Calu3 (cell line): Measurements from ENCODE around the gene TM4SF4. TPM values are rescaled to one million over a fixed set of nuclear protein-coding genes. Genes with fewer than 3 reads are reported as not detected.

Experiments used
- BruUV-seq: library from RNA; stranded (reverse); fragments of 400-500 nt; replicated peaks from 2 replicates; lab custom pipeline; 2021; lab: Mats Ljungman, UMichigan
- CTCF ChIA-PET: fragments of 300-600 bp; sonication (Branson Sonifier 250); formaldehyde crosslinking; loops from one replicate; lab custom pipeline; 2022; ENCODE audit warnings: antibody characterized with exemption; lab: Charles Lee
- DNase-seq: peaks from one replicate; pipeline ENCODE4 v3.0.0; 2022
- H3K27ac Mint-ChIP-seq: one replicate; pipeline ENCODE4 v1.8.0; 2022; ENCODE audit warnings: mixed read lengths; ENCODE audit not compliant: unreplicated experiment
- H3K27me3 Mint-ChIP-seq: one replicate; pipeline ENCODE4 v1.8.0; 2022; ENCODE audit warnings: mixed read lengths; ENCODE audit not compliant: unreplicated experiment
- H3K36me3 Mint-ChIP-seq: one replicate; pipeline ENCODE4 v1.8.0; 2022; ENCODE audit warnings: mild to moderate bottlenecking, moderate library complexity, mixed read lengths; ENCODE audit not compliant: insufficient read depth, unreplicated experiment
- H3K4me1 Mint-ChIP-seq: one replicate; pipeline ENCODE4 v1.8.0; 2022; ENCODE audit warnings: mild to moderate bottlenecking, low read depth, mixed read lengths; ENCODE audit not compliant: unreplicated experiment
- H3K4me3 Mint-ChIP-seq: one replicate; pipeline ENCODE4 v1.8.0; 2022; ENCODE audit warnings: mild to moderate bottlenecking, low read depth, moderate library complexity, mixed read lengths; ENCODE audit not compliant: unreplicated experiment
- H3K9me3 Mint-ChIP-seq: one replicate; pipeline ENCODE4 v1.8.0; 2022; ENCODE audit warnings: low read depth, mixed read lengths; ENCODE audit not compliant: unreplicated experiment
- CTCF ChIP-seq: fragments of 200-600 bp; IDR thresholded peaks from one replicate; pipeline ENCODE4 v1.8.0; 2022; ENCODE audit warnings: antibody characterized with exemption; ENCODE audit not compliant: unreplicated experiment
- intact Hi-C: fragments of 100-400 bp; cut with micrococcal nuclease; formaldehyde crosslinking; loops from one replicate; pipeline ENCODE4 v1.10.0; 2022; ENCODE audit not compliant: unreplicated experiment
- total RNA-seq: library from RNA; stranded (reverse); gene quantifications from 2 replicates; pipeline ENCODE4 v1.2.3, GENCODE V29; 2022

Gene TM4SF4
- total RNA-seq, 1 experiment from 2014 or later: 257 TPM

- intact Hi-C loops: no loop called here
- peaks cover 5% of the 10 kb centered on the region for H3K36me3 Mint-ChIP-seq
- H3K27me3 Mint-ChIP-seq: no peaks in the 10 kb centered on the region
- BruUV-seq: no TSS peak
- no peak overlapping the region for H3K4me3 Mint-ChIP-seq
- H3K9me3 Mint-ChIP-seq: peaks cover 4% of the 10 kb centered on the region
- no peak for DNase-seq
- CTCF ChIA-PET: interaction anchor here (2.0 kb wide), 1 partner anchor 10 kb away, joined by 7 read pairs; the partner anchor contains the start of gene TM4SF4
- no peak for TF ChIP-seq CTCF
- no peak overlapping the region for H3K27ac Mint-ChIP-seq
- peaks cover 26% of the 10 kb centered on the region for H3K4me1 Mint-ChIP-seq
Measured at GRCh38 chr3:149463921-149464320, 10.6 kb upstream of the TM4SF4 start.

GRCh38 chr3:149464542-149465328, 9.8 kb upstream of the TM4SF4 start:
- intact Hi-C loops: no loop called here
- CTCF ChIA-PET: interaction anchor here (2.0 kb wide), 1 partner anchor 9 kb away, joined by 7 read pairs; the partner anchor contains the start of gene TM4SF4
- Mint-ChIP-seq H3K36me3 (peaks cover 5% of the 10 kb centered on the region), H3K27me3 (no peaks in the 10 kb centered on the region), H3K4me1 (peaks cover 31% of the 10 kb centered on the region), H3K4me3 (no peak overlapping the region), H3K9me3 (peaks cover 4% of the 10 kb centered on the region), H3K27ac (no peak overlapping the region)
- BruUV-seq: no TSS peak
- no peak for TF ChIP-seq CTCF
- DNase-seq: no peak

- Mint-ChIP-seq H3K27me3 (no peaks in the 10 kb centered on the region), H3K9me3 (peaks cover 4% of the 10 kb centered on the region), H3K27ac (no peak overlapping the region), H3K4me1 (peaks cover 36% of the 10 kb centered on the region), H3K36me3 (peaks cover 5% of the 10 kb centered on the region), H3K4me3 (no peak overlapping the region)
- BruUV-seq: no TSS peak
- DNase-seq: no peak
- CTCF ChIA-PET: interaction anchor here (2.0 kb wide), 1 partner anchor 8 kb away, joined by 7 read pairs; the partner anchor contains the start of gene TM4SF4
- no peak for TF ChIP-seq CTCF
- intact Hi-C loops: no loop called here
Measured at GRCh38 chr3:149465351-149465883, 9.1 kb upstream of the TM4SF4 start.

GRCh38 chr3:149466192-149466591, 8.3 kb upstream of the TM4SF4 start:
- no TSS peak for BruUV-seq
- Mint-ChIP-seq H3K9me3 (peaks cover 4% of the 10 kb centered on the region), H3K27me3 (no peaks in the 10 kb centered on the region), H3K27ac (no peak overlapping the region), H3K36me3 (peaks cover 5% of the 10 kb centered on the region), H3K4me3 (no peak overlapping the region), H3K4me1 (peaks cover 44% of the 10 kb centered on the region)
- no peak for DNase-seq
- intact Hi-C loops: no loop called here
- no peak for TF ChIP-seq CTCF
- CTCF ChIA-PET: no interaction called here
